H9 (cell line): ENCODE results near the gene DPP8. TPM values are rescaled to one million over a fixed set of nuclear protein-coding genes. Genes with fewer than 3 reads are reported as not detected.

ENCODE experiments used
- DNase-seq: peaks from one replicate; pipeline ENCODE4 v3.0.0-alpha.2; 2017
- H2AFZ ChIP-seq: one replicate; pipeline ENCODE4 v1.6.1; 2013; ENCODE audit warnings: mild to moderate bottlenecking, low read length, control low read depth, moderate library complexity
- H2AK5ac ChIP-seq: 2 replicates; pipeline ENCODE4 v1.6.1; 2013; ENCODE audit warnings: low read length, control low read depth, mixed read lengths; ENCODE audit not compliant: insufficient read length
- H2BK120ac ChIP-seq: one replicate; pipeline ENCODE4 v1.6.1; 2013; ENCODE audit warnings: low read depth, mild to moderate bottlenecking, low read length, control low read depth, inconsistent platforms; ENCODE audit not compliant: poor library complexity, severe bottlenecking
- H2BK12ac ChIP-seq: 2 replicates; pipeline ENCODE4 v1.6.1; 2013; ENCODE audit warnings: low read length, control low read depth, mixed read lengths, low read depth; ENCODE audit not compliant: insufficient read length
- H2BK15ac ChIP-seq: 2 replicates; pipeline ENCODE4 v1.6.1; 2013; ENCODE audit warnings: low read depth, low read length, control low read depth
- H2BK20ac ChIP-seq: one replicate; pipeline ENCODE4 v1.6.1; 2013; ENCODE audit warnings: low read depth, mild to moderate bottlenecking, low read length, control low read depth, inconsistent platforms; ENCODE audit not compliant: poor library complexity, severe bottlenecking
- H2BK5ac ChIP-seq: 2 replicates; pipeline ENCODE4 v1.6.1; 2013; ENCODE audit warnings: low read length, control low read depth, mixed read lengths; ENCODE audit not compliant: insufficient read length
- H3K14ac ChIP-seq: 2 replicates; pipeline ENCODE4 v1.6.1; 2013; ENCODE audit warnings: low read length, control low read depth; ENCODE audit not compliant: insufficient read depth
- H3K18ac ChIP-seq: 2 replicates; pipeline ENCODE4 v1.6.1; 2013; ENCODE audit warnings: low read depth, mild to moderate bottlenecking, mixed read lengths, low read length, control low read depth; ENCODE audit not compliant: insufficient read length
- H3K23ac ChIP-seq: 2 replicates; pipeline ENCODE4 v1.6.1; 2013; ENCODE audit warnings: low read length, control low read depth, mixed read lengths, low read depth; ENCODE audit not compliant: insufficient read length
- H3K23me2 ChIP-seq: 2 replicates; pipeline ENCODE4 v1.6.1; 2013; ENCODE audit warnings: low read depth, mild to moderate bottlenecking, mixed read lengths, low read length, control low read depth; ENCODE audit not compliant: insufficient read length, poor library complexity, severe bottlenecking
- H3K27ac ChIP-seq: 2 replicates; pipeline ENCODE4 v1.5.1; 2013; ENCODE audit warnings: low read length, control low read depth, mixed read lengths, low read depth; ENCODE audit not compliant: insufficient read length
- H3K27me3 ChIP-seq: 2 replicates; pipeline ENCODE4 v1.6.1; 2013; ENCODE audit warnings: low read length, control low read depth, inconsistent platforms; ENCODE audit not compliant: insufficient read depth
- H3K4ac ChIP-seq: 2 replicates; pipeline ENCODE4 v1.6.1; 2013; ENCODE audit warnings: low read depth, mild to moderate bottlenecking, control low read depth, inconsistent platforms, low read length, moderate library complexity
- H3K4me1 ChIP-seq: 2 replicates; pipeline ENCODE4 v1.6.1; 2013; ENCODE audit warnings: low read length, control low read depth, inconsistent platforms; ENCODE audit not compliant: insufficient read depth
- H3K4me2 ChIP-seq: 2 replicates; pipeline ENCODE4 v1.6.1; 2013; ENCODE audit warnings: low read length, control low read depth, mixed read lengths; ENCODE audit not compliant: insufficient read length, insufficient read depth
- H3K56ac ChIP-seq: 2 replicates; pipeline ENCODE4 v1.6.1; 2013; ENCODE audit warnings: low read depth, mild to moderate bottlenecking, mixed read lengths, low read length, control low read depth; ENCODE audit not compliant: insufficient read length
- H3K79me1 ChIP-seq: 2 replicates; pipeline ENCODE4 v1.6.1; 2013; ENCODE audit warnings: low read depth, mild to moderate bottlenecking, moderate library complexity, low read length, control low read depth, inconsistent platforms; ENCODE audit not compliant: insufficient read depth, poor library complexity, severe bottlenecking
- H3K79me2 ChIP-seq: 2 replicates; pipeline ENCODE4 v1.6.1; 2013; ENCODE audit warnings: low read length, control low read depth, inconsistent platforms; ENCODE audit not compliant: insufficient read depth
- H3K9ac ChIP-seq: 2 replicates; pipeline ENCODE4 v1.6.1; 2013; ENCODE audit warnings: low read length, control low read depth, mixed read lengths; ENCODE audit not compliant: insufficient read length; ENCODE audit errors: extremely low read depth
- H3K9me3 ChIP-seq: one replicate; pipeline ENCODE4 v1.6.1; 2013; ENCODE audit warnings: low read depth, low read length, inconsistent platforms; ENCODE audit not compliant: control insufficient read depth
- H3T11ph ChIP-seq: one replicate; pipeline ENCODE4 v1.6.1; 2013; ENCODE audit warnings: mild to moderate bottlenecking, low read length, control low read depth, inconsistent platforms
- H4K20me1 ChIP-seq: one replicate; pipeline ENCODE4 v1.6.1; 2013; ENCODE audit not compliant: control insufficient read depth, insufficient read length, insufficient read depth
- H4K5ac ChIP-seq: 2 replicates; pipeline ENCODE4 v1.6.1; 2013; ENCODE audit warnings: low read depth, mild to moderate bottlenecking, mixed read lengths, low read length, control low read depth; ENCODE audit not compliant: insufficient read length
- H4K8ac ChIP-seq: replicated peaks from 2 replicates; pipeline ENCODE4 v1.6.1; 2013; ENCODE audit warnings: low read length, control low read depth, mixed read lengths, low read depth; ENCODE audit not compliant: insufficient read length
- H4K91ac ChIP-seq: 2 replicates; pipeline ENCODE4 v1.6.1; 2013; ENCODE audit warnings: low read depth, mild to moderate bottlenecking, moderate library complexity, mixed read lengths, low read length, control low read depth; ENCODE audit not compliant: insufficient read length
- H3K27ac Mint-ChIP-seq, 3 experiments: 2 replicates in 2 of 3; 3 replicates in 1 of 3; pipeline ENCODE4 v1.8.0; 2020 to 2021; ENCODE audit warnings: mixed read lengths in 3 of 3, mild to moderate bottlenecking in 1 of 3, moderate library complexity in 1 of 3
- H3K27me3 Mint-ChIP-seq: 2 replicates; pipeline ENCODE4 v1.8.0; 2021; ENCODE audit warnings: low read depth, mild to moderate bottlenecking, moderate library complexity, mixed read lengths
- H3K36me3 Mint-ChIP-seq, 3 experiments: 2 replicates in 2 of 3; 3 replicates in 1 of 3; pipeline ENCODE4 v1.8.0; 2020 to 2021; ENCODE audit warnings: low read depth in 3 of 3, mixed read lengths in 3 of 3; ENCODE audit not compliant: insufficient read depth in 1 of 3
- H3K4me1 Mint-ChIP-seq, 2 experiments: 2 replicates each; pipeline ENCODE4 v1.8.0; 2020; ENCODE audit warnings: mixed read lengths in 2 of 2
- H3K4me3 Mint-ChIP-seq, 2 experiments: 2 replicates in 1 of 2; 3 replicates in 1 of 2; pipeline ENCODE4 v1.8.0; 2020 to 2021; ENCODE audit warnings: mild to moderate bottlenecking in 2 of 2, mixed read lengths in 2 of 2, moderate library complexity in 1 of 2
- H3K9me3 Mint-ChIP-seq, 2 experiments: 2 replicates in 1 of 2; 3 replicates in 1 of 2; pipeline ENCODE4 v1.8.0; 2020; ENCODE audit warnings: mild to moderate bottlenecking in 2 of 2, mixed read lengths in 2 of 2, moderate library complexity in 1 of 2
- CTCF ChIP-seq: fragments of 200-600 bp; sonication (generic); conservative IDR thresholded peaks from 3 replicates; pipeline ENCODE4 v1.8.0; 2021; ENCODE audit warnings: antibody characterized with exemption, mild to moderate bottlenecking
- WGBS: extraction: QIAGEN DNeasy Blood & Tissue Kit; methylation state at CpG from one replicate; pipeline ENCODE4 v1.1.7; 2013; ENCODE audit warnings: missing lambda C conversion rate, low lambda C conversion rate, mixed read lengths; ENCODE audit not compliant: insufficient read length; ENCODE audit errors: extremely low coverage; 5-methylcytosine and 5-hydroxymethylcytosine counted together
- total RNA-seq: library from RNA; stranded (reverse); gene quantifications from 2 replicates; pipeline ENCODE4 v1.2.1, GENCODE V29; 2021

DPP8 gene
- total RNA-seq, 1 experiment from 2014 or later = 26.6 TPM

GRCh38 chr15:65413760-65414144, 103.7 kb downstream of the DPP8 start:
- no peak for DNase-seq
- Histone ChIP-seq H3T11ph (no peak overlapping the region), H2BK120ac (no peak overlapping the region), H4K91ac (peak overlapping the region; percentile 30), H2AFZ (no peak overlapping the region), H2BK12ac (no peak overlapping the region), H3K4ac (no peak overlapping the region), H3K23ac (no peak overlapping the region), H3K27me3 (no peaks in the 10 kb centered on the region; the same call in 1 of the 2 replicates), H4K20me1 (no peaks in the 10 kb centered on the region), H3K18ac (no peak overlapping the region), H3K4me1 (peaks cover 34% of the 10 kb centered on the region; the same call in 1 of the 2 replicates), H3K9ac (no peak overlapping the region), H3K23me2 (no peaks in the 10 kb centered on the region), H3K4me2 (no peak overlapping the region), H2BK20ac (no peak overlapping the region), H3K9me3 (no peaks in the 10 kb centered on the region), H4K8ac (no peak overlapping the region), H2AK5ac (no peak overlapping the region), H3K79me2 (no peaks in the 10 kb centered on the region; the same call in 1 of the 2 replicates), H3K79me1 (no peaks in the 10 kb centered on the region), H4K5ac (no peak overlapping the region), H2BK5ac (no peak overlapping the region), H3K14ac (no peak overlapping the region; the same call in 1 of the 2 replicates), H2BK15ac (no peak overlapping the region; the same call in 1 of the 2 replicates), H3K56ac (no peak overlapping the region), H3K27ac (no peak overlapping the region)
- WGBS = no CpG with 5 or more reads among the region's 6 CpGs
- Mint-ChIP-seq H3K36me3 (peaks cover 5 to 12% (median 8%) of the 10 kb centered on the region in 3 experiments; a peak in 6 of 7 replicates), H3K4me3 (peak overlapping the region in 1 of 2 experiments; percentile 43; a peak in 2 of 5 replicates), H3K9me3 (no peaks in the 10 kb centered on the region; a peak in 1 of 5 replicates), H3K27me3 (peaks cover 5% of the 10 kb centered on the region), H3K4me1 (peaks cover 81 to 83% of the 10 kb centered on the region in 2 experiments), H3K27ac (peak overlapping the region in 1 of 3 experiments; percentile 97; a peak in 3 of 7 replicates)
- TF ChIP-seq CTCF = no peak
